GM21825 (cell line): ENCODE data around the gene GSG1L2.
"Not testable (repeated sequence)": the region's sequence is repeated elsewhere in the genome, so short reads cannot be mapped to it uniquely, and the experiment has no call there.

Experiments used
- ATAC-seq: cut with Tn5 transposase; IDR thresholded peaks from one replicate; pipeline ENCODE4 v1.9.1; 2021; ENCODE audit warnings: mild to moderate bottlenecking, moderate library complexity; ENCODE audit not compliant: unreplicated experiment

Gene GSG1L2

DNA sequence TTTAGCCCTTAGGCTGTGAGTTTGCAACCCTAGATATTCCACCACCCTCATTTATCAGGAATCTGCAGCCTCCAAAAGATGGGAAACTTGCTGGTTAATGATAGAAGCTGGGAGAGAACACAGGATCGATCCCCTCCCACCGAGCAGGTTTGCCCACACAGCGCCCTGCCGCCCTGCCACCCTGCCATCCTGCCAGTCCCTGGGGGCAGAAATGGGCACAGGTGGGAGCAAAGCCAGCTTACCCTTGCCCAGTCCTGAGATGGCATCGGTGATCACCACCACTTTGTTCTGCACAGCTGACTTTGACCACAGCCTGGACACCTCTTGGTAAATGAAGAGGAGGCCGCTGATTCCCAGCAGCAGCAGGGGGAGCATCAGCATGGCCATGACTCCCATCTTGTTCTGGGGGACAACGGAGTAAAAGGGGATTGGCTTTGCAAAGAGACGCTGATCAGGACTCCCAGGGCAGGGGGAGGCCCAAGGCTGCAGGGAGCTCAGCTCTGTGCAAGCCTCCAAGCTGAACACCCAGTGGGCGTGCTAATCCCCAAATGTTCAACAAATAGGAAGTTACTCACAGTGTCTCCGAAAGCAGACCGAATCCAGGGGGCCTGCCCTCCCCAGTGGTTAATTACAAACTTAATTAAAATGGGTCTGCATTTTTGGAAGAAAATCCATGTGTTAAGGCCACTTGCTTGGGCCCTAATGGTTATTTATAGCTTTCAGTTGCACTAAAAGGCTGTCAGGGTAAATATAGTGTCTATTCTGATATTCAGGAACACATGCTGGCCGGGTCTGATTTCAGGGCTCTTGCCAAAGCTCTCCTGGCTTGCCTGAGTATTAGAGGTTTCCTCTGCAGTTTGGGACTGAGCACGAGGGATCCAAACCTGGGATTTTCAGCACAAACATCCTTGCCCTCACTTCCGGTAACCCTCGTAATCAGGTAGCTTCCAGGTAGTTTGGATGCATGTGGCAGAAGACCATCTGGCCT lies 30.7 kb downstream of the GSG1L2 start, which contains the start of gene DHRS7C:
Gene DHRS7C (minus strand): TSS at position 704 of the 988 bp plus-strand sequence. CDS start 308 bp downstream, at position 396.
- no peak for ATAC-seq

DNA sequence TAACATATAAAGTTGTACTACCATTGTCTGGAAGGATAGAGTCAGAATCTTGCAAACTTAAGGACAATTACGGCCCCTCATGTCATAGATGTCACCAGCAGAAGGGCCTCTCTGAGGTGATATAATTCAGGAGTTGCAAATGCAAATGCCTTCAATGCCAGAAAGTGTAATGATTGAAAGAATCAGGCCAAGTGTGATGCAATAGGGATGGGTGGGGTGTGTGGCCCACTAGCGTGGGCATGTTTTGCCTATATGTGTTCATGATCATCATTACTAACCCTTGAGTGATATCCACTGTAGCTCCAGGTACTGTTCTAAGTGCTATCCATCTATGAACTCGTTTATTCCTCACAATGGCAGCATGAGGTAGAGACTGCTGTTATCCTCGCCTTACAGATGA lies 31.6 kb downstream of the GSG1L2 start:
- ATAC-seq, result no peak

DNA sequence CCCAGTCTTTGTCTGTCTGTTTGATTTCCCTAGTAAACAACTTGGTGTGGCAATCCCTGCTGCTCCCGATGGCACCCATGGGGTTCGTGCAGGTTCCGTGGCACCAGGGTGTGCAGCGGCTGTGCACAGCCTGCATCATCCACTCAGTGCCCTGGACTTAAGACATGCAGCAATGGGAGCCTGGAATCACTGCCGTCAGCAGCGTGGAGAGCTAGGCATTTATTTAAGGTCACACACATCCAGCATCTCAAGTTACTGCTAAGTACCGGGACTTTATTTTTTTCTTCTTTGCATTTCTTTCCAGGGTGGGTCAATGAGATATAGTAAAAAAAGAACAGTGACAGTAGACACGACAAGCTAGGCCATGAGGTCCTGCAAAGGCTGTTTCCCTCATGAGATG lies 33.3 kb downstream of the GSG1L2 start:
- ATAC-seq, result no peak

DNA sequence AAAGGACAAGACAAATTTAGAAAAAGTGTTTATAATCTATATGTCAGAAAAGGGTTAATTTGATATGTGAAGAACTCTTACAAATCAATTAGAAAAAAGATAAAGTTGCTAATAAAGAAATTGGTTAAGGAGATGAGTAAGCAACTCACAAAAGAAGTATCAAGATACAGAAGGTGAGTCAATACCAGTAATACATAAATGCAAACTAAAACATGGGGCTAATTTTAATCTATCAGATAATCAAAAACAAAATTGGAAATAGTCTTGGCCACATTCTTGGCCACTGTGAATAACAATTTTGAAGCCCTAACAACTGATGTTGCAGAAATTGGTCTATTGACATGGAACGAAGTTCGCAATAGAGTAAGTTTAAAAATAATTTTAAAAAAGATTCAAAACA lies 37.3 kb downstream of the GSG1L2 start:
- no peak for ATAC-seq

DNA sequence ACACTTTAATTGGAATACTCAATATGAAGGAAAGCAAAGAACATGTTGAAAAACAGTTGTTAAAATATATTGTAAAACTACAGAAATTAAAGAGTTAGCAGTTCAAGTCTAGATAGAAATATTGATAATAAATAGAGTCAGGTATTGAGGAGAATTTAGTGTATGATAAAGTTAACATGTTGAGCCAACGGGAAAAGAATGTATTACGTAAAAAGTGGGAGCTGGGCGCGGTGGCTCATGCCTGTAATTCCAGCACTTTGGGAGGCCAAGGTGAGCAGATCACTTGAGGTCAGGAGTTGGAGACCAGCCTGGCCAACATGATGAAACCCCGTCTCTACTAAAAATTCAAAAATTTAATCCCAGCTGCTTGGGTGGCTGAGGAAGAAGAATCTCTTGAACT lies 38.4 kb downstream of the GSG1L2 start:
- not testable (repeated sequence) for ATAC-seq

DNA sequence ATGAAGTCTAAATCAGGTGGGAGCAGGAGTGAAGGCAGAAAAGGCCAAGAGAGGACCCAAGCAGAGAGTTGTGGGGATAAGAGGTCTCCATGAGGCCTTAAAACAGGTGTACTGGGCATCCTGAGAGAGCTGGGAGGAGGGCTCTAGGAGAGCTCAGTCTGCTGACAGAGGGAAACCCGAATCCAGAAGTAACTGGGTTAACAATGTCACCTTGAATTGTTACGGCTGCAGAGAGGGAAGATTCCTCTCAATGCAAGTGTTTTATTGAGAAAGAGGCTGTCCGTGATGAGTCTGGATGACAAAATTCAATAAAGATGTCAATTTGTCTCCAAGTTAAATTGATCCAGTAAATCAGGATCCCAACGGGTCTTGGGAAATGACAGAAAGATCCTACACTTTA lies 38.8 kb downstream of the GSG1L2 start:
- no peak for ATAC-seq

DNA sequence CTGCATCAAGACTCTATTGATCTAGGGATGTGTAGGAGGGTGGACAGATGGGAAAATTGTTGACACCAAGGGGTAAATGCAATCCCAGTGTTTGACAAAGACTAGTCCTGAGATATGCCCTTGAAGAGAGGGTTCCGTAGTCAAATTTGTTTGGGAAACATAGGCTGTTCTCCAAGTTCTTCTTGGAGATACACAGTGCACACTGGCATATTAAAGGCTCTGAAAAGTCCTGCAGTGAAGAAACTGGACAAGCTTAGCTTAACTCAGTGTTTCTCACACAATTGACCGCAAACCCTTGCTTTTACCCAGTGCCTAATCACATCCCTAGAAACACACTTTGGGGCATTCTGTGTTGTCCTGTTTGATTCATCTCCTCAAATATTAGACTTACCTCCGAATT lies 41.3 kb downstream of the GSG1L2 start:
- ATAC-seq, result no peak

DNA sequence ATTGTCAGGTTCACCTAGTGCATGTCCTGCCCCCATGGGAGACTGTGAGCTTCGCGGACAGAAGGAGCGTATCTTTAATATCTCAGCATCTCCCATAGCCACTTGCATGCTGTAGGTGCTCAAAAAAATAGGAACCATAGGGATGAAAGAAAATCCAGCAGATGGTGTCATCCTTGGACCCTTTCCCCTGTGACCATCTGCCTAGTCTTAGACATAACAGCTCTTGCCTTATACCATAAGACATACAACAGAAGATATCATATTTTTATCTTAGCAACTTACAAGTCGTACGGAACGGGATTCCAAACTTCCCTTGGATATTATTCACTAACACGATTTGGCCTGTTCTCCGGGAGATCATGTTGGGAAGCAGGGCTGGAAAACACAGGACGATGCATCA lies 45.0 kb downstream of the GSG1L2 start:
- no peak for ATAC-seq

DNA sequence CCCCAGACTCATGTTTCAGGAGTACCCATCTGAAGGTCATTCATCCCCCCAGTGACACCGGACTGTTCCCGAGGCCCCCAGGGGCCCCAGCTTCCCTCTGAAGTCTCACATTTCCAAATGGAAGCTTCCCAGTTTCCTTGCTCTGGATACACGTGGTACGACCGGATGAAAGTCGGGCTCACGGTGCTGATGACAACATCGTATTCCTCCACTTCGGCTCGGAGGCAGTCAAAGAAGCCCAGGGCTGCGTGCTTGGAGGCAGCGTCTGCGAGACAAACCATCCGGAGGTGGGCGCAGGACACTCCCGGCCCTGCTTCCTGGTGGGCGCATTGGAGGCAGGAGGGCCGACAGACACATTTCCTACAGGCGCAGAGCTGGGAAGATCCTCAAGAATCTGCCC lies 49.2 kb downstream of the GSG1L2 start:
- ATAC-seq, result no peak

DNA sequence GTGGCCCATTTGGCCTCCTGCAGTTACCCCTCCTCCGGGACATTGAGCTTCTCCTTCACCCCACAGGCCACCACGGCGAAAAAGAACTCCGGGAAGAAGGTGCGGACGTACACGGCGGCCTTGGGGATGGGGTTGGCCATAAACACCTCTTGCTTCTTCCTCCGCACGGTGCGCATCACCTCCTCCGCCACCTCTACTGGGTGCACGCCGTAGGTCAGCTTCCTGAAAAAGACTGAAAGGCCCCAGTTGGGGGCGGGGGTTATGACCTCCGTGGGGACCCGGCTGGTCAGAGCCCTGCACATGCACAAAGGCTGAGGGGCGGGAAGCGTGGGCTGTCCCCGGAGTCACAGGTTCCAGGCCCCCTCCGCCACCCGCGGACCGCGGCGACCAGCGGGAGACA lies 50.4 kb downstream of the GSG1L2 start:
- no peak for ATAC-seq

DNA sequence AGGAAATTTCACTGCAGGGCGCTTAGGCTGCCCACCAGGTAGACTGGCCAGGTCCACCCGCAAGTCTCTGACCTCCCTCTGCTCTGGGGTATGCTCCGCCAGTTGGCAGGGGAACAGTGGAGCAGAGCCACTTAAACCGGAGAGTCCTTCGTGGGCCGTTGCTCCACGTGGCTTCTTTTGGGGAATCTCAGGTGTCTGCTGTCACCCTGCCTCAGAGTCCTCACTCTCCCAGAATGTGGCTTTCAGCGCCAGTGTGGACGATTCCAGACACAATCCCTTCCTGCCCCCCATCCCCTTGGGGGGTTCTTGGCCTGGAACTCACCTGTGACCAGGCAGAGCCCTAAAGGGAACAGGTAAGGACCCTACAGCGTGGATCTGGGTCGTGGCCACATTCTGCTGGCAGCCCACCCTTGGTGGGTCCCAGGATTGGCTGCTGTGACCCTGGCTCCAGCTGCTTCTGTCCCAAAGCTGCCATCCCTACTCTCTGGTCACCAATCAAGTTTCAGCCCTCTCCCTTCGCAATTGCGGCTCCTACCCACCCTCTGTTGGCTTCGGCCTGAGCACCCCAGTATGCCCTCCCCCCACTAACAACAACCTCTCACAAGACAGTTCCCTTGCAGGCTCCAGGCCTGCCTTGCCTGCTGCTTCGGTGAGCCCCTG lies 52.7 kb downstream of the GSG1L2 start:
- no peak for ATAC-seq

DNA sequence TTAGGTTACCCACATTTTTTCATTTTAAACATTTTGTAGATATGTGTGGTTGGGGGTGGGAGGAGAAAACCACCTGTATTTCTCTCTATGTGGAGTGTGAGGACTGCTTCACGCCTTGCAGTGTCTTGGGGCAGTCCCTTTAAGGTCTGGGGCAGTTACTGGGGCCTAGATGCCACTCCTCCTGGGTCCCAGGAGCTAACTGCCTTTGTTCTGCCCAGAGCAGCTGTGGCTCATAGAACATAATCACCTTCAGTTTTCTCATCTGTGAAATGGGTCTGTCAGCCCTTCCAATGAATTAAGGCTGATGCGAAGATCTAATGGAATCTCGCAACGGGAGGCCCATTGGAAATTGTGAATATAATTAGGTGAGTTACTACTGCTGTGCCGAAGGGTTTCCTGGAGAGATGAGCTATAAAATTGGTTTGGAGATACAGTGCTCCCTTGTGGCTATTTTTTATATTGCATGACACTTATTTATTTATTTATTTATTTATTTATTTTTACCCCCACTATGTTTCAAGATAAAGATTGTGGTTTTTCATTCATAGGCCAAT lies 53.4 kb downstream of the GSG1L2 start:
- ATAC-seq, result no peak

DNA sequence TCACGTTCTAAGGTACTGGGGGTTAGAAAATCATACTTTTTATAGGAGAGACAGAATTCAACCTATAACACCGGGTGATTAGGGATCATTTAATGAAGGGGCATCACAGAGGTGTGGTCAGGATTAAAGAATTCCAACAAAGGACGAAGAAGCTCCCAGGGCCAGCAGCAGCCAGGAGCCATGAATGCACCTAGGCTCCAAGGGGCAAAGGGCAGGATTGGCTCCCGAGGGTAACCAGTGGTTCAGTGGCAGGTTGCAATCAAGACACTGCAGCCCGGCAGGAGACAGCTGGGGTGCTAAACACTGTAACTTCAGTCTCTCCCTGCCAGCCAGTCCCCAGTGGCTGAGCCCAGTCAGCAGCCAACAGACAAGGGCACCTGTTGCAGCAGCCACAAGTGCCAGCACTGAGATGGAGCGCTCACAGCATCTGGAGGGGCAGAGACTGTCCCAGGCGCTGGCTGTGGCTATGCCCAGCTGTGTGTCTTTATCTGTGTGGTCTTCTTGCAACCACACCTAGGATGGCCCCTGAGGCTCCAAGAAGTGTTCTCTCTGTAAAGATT lies 54.4 kb downstream of the GSG1L2 start:
- ATAC-seq, result no peak

DNA sequence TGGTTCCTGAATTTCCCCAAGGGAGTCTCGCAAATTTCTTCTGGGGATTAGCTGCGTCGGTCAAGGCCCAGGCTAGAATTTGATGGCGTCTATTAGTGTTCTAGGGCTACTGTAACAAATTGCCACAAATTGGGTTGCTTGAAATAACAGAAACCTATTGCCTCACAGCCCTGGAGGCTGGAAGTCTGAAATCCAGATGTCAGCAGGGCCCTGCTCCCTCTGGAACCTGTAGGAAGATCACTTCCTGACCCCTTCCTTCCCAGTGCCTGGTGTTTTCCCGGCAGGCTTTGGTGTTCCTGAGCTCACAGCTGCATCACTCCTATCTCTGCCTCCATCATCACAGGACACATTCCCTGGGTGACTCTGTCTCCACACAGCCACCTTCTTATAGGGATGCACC lies 54.9 kb downstream of the GSG1L2 start:
- no peak for ATAC-seq

DNA sequence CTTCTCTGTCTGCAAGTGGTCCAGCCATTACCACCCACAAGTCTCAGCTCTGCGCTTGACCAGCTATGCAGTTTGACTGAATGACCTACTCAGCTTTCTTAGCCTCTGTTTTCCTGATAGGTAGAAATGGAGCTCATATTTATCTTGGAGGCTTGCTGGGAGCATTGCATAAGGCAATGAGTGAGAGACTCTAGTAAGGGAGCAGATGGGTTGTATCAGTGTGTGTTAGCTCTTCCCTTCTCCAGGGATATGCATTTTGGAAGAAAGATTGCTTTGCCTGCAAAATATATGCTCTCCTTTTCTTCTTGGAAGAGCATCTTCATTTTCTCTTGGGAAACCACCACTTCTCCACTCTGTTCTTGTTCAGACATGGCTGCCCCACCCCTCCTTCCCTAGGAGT lies 56.6 kb downstream of the GSG1L2 start:
- ATAC-seq, result no peak

DNA sequence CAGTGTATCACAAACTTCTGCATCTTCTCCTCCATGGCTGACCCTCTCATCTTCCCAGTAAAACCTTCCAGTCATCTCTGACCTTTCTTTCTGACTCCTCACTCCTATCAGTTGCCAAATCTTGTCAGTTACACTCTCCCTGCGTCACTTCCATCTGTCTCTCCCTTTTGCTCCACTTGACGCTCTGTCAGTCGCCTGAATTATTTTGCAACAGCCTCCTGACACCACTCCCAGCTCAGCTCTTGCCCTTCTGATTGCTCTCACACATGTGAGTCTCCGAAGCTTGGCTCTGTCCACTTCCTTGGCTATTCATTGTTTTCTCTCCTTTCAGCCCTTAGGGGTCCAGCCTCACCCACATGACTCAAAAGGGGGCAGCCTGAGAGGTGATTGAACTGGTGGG lies 58.2 kb downstream of the GSG1L2 start:
- no peak for ATAC-seq

DNA sequence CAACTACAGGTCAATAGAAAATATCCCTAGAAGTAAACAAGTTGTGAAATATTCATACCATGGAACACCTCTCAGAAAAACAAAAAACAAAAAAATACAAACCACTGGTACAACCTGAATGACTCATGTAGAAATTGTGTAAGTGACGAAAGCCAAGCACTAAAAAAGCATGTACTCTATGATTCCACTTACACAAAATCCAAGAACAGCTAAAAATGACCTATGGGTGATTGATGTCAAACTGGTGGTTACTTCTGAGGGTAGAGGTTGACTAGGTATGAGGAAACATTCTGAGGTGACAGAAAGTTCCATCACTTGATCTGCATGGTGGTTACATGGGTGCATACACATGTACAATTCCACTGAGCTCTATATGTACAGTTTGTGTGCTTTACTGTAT lies 61.6 kb downstream of the GSG1L2 start:
- no peak for ATAC-seq

DNA sequence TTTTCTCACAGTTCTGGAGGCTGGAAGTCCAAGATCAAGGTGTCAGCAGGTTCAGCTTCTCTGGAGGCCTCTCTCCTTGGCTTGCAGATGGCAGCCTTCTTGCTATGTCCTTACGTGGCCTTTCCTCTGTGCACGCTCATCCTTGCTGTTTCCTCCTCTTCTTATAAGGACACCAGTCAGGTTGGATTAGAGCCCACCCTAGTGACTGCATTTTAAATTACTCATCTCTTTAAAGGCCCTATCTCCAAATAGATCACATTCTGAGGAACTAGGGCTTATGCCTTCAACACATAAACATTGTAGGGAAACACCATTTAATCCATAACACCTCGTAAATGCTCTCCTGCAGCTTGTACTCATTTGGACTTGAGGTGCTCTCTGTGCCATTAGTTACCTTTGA lies 66.8 kb downstream of the GSG1L2 start:
- no peak for ATAC-seq
